Erythroblast (primary cell): Measurements from ENCODE around the gene AKAP8L.

Source experiments
- GATA1 ChIP-seq: IDR thresholded peaks from 2 replicates; pipeline ENCODE4 v1.6.1; 2011; ENCODE audit warnings: low read depth, mild to moderate bottlenecking, control low read depth, low read length, moderate library complexity
- POLR2A ChIP-seq: IDR thresholded peaks from 2 replicates; pipeline ENCODE4 v1.6.1; 2011; ENCODE audit warnings: mild to moderate bottlenecking, low read length

DNA sequence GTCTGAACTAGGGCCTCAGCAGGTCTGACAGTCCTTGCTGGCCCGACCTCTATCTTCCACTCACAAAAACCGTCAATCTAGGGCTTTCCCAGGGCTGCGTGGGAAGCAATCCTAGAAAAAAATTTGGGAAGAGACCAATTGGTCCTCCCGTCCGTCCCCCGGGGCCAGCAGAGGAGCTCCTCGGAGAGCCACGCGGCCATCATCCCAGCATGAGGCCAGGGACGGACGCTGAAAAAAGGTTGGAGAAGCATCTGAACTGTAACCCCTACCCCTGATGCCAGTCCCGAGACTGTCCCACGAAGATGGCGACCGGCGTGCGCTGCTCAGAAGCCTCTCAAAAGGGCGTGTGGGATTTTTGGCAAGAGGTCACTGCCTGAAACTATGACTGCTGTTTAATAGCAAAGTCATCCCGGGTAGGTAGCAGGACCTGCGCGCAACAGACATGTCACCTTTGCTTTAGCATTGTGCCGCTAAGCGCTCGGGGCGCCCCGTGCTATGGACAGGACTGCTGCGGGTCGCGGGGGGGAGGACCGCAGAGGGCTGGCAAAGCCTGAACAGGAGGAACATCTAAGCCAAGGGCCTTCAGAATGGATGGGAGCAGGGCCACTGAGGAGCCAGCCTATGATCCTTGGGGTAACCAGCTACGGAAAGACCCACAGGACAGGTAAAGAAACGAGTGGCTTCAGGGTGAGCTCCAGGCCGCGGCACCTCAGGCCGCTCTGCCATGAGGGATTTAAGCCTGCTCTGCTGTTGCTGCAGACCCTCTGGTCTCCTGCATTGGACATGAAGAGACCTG is 49.8 kb downstream of the AKAP8L start:
- TF ChIP-seq POLR2A: no peak
- no peak for TF ChIP-seq GATA1
